ENCODE data around the gene HAUS3.

GRCh38 chr4:2283199-2283711 is 41.3 kb upstream of the HAUS3 start:
- TF ChIP-seq POLR2A (IDR thresholded peaks at IDR 0.05) (no peak), CTCF (IDR thresholded peaks at IDR 0.05) (no peak)

Measured in esophagus squamous epithelium (tissue), 4 donors.